ENCODE measurements around the gene AP1S2.

Gene AP1S2

GRCh38 chrX:15854712-15855567, at the start of gene AP1S2:
AP1S2 (minus strand) TSS chrX:15854813; CDS start chrX:15852524, 2,289 bp downstream.
- ATAC-seq, result peak; percentile 94 to 96

GRCh38 chrX:15903186-15903681, 48.6 kb upstream of the AP1S2 start:
- ATAC-seq, result peak; percentile 38 to 74

- no peak for ATAC-seq
These were observed 40.7 kb upstream of the AP1S2 start for GRCh38 chrX:15895334-15895733.

GRCh38 chrX:15894724-15895123, 40.1 kb upstream of the AP1S2 start:
- no peak for ATAC-seq

- ATAC-seq, result no peak
These were observed 35.9 kb upstream of the AP1S2 start for GRCh38 chrX:15890463-15890862.

GRCh38 chrX:15888062-15888461, 33.4 kb upstream of the AP1S2 start:
- ATAC-seq, result no peak

- ATAC-seq, result no peak
These were observed 28.9 kb upstream of the AP1S2 start for GRCh38 chrX:15883540-15883863.

GRCh38 chrX:15882704-15883539, 28.3 kb upstream of the AP1S2 start:
- ATAC-seq, result peak in 1 of 2 donors; percentile 38

GRCh38 chrX:15881381-15881897, 26.8 kb upstream of the AP1S2 start:
- ATAC-seq, result no peak

GRCh38 chrX:15877914-15878313, 23.3 kb upstream of the AP1S2 start:
- ATAC-seq, result peak; percentile 68

- no peak for ATAC-seq
These were observed 22.8 kb upstream of the AP1S2 start for GRCh38 chrX:15877380-15877779.

GRCh38 chrX:15874672-15875071, 20.1 kb upstream of the AP1S2 start:
- ATAC-seq, result no peak

- no peak for ATAC-seq
These were observed 19.0 kb upstream of the AP1S2 start for GRCh38 chrX:15873566-15873965.

GRCh38 chrX:15870310-15870709, 15.7 kb upstream of the AP1S2 start:
- ATAC-seq, result no peak

- ATAC-seq, result no peak
These were observed 15.1 kb upstream of the AP1S2 start for GRCh38 chrX:15869695-15870094.

- ATAC-seq, result no peak
These were observed 11.5 kb upstream of the AP1S2 start for GRCh38 chrX:15866147-15866546.

- no peak for ATAC-seq
These were observed 10.0 kb upstream of the AP1S2 start for GRCh38 chrX:15864629-15865028.

- no peak for ATAC-seq
These were observed 9.4 kb upstream of the AP1S2 start for GRCh38 chrX:15864023-15864422.

GRCh38 chrX:15860921-15861320, 6.3 kb upstream of the AP1S2 start:
- no peak for ATAC-seq

GRCh38 chrX:15858051-15858450, 3.4 kb upstream of the AP1S2 start:
- no peak for ATAC-seq

GRCh38 chrX:15856636-15857035, 2.0 kb upstream of the AP1S2 start:
- ATAC-seq, result no peak

GRCh38 chrX:15856222-15856587, 1.6 kb upstream of the AP1S2 start:
- ATAC-seq, result no peak

- no peak for ATAC-seq
These were observed 1.1 kb upstream of the AP1S2 start for GRCh38 chrX:15855568-15856221.
